ENCODE results near the gene KRTAP5-11.
"Not testable (repeated sequence)": the region's sequence is repeated elsewhere in the genome, so short reads cannot be mapped to it uniquely, and the experiment has no call there.

KRTAP5-11 gene

DNA sequence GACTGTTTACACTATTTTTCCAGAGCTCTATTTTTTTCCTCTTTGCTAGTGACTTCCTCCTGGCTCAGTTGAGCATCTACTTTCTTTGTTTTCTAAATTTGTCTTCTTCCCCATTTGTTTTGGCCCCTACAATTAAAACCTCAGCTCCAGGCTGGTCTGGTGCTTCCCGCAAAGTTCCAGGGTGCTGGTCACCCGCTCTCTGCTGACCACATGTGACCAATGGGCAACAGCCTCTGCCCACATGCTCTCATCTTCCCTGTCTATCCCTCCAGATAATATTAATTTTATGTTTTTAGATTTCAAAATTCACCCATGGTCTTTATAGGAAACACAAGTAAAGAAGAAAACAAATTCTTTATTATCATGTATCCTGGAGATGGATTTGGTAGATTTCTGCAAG lies 294 bp upstream of the KRTAP5-11 start:
- in situ Hi-C loops (cut with MboI; ENCODE audit: low sequenced_read_pairs) = not testable (repeated sequence)

DNA sequence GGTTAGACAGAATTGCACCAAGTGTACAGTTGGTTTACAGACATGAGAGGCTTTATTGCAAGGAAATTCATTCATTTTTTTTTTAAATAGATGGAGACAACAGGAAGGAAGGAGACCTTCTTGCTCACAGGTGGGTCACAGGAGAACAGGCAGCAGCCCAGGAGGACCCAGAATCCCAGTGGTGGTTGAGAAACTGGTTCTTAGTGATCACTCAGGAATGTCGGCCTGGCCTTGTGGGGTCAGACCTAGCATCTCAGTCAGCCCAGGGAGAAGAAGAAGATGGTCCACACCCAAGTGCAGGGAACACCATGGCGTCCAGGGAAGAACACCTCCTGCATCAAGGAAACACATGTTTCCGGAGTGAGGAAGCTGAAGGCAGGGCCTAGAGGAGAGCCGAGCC lies 849 bp downstream of the KRTAP5-11 start:
- in situ Hi-C loops (cut with MboI; ENCODE audit: low sequenced_read_pairs) = no loop called here

DNA sequence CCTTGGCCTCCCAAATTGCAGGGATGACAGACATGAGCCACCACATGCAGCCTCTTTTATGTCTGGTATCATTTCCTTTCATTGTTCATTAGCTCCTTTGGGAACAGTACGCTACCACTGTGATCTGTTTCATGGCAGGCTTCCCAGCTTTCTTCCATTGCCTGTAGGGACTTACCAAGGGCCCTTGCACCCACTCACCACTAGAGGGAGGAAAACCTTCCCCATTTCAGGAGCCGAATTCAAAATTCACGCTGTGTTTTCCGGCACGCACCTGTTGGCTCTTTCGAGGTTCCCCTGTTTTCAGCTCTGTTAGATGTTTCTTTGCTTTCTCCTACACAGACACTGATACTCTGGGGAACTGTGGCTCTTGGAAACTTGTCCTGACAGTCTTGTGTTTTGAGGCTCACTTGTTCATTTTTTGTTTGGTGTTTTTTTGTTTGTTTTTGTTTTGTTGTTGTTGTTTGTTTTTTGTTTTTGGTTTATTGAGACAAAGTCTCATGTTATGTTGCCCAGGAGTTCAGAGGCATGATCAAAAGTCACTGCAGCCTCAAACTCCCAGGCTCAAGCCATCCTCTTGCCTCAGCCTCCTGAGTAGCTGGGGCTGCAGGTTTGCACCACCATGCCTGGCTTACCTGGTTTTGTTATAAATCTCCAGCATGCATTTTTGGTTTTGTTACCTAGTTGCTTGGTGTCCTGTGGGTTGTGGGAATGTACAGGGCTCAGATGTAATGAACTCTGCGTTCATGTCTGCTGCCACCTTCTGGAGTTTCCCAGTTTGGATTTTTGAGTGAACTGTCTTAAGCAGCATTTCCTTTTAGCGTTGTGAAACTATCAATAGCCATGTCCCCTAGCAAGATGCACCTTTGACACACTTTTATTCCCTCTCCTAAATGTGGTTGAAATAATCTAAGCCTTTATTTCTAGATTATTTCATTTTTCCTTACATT lies 2.3 kb downstream of the KRTAP5-11 start:
- in situ Hi-C loops (cut with MboI; ENCODE audit: low sequenced_read_pairs) = no loop called here

DNA sequence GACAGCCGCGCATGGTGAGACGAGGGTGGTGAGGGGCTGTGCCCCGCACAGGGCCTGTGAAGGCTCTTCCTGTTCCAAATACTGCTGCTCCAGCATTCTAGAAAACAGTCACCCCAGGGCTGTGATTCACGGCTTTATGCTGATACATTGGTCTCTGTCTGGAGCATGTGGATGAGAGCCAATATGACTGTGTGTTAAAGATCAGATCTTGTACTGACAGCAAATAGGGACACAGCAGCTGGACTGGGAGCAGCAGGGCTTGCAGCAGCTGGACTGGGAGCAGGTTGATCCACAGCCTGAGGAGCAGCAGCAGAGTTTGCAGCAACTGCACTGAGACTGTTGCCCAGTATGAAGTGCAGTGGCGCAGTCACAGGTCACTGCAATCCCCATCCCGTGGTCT lies 3.2 kb downstream of the KRTAP5-11 start:
- in situ Hi-C loops (cut with MboI; ENCODE audit: low sequenced_read_pairs) = not testable (repeated sequence)

DNA sequence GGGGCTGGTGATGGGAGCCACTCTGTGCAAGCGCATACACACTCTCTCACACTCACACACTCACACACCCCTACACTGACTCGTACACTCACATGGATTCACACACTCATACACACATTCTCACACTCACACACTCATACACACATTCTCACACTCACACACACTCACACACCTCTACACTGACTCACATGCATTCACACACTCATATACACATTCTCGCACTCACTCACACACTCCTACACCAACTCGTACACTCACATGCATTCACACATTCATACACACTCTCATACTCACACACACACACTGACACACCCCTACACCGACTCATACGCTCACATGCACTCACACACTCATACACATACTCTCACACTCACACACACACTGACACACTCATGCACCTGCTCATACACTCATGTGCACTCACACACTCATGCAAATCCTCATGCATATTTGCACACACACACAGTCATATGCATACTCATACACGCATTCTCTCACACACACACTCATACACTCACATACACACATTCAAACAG lies 5.1 kb downstream of the KRTAP5-11 start:
- in situ Hi-C loops (cut with MboI; ENCODE audit: low sequenced_read_pairs) = no loop called here

DNA sequence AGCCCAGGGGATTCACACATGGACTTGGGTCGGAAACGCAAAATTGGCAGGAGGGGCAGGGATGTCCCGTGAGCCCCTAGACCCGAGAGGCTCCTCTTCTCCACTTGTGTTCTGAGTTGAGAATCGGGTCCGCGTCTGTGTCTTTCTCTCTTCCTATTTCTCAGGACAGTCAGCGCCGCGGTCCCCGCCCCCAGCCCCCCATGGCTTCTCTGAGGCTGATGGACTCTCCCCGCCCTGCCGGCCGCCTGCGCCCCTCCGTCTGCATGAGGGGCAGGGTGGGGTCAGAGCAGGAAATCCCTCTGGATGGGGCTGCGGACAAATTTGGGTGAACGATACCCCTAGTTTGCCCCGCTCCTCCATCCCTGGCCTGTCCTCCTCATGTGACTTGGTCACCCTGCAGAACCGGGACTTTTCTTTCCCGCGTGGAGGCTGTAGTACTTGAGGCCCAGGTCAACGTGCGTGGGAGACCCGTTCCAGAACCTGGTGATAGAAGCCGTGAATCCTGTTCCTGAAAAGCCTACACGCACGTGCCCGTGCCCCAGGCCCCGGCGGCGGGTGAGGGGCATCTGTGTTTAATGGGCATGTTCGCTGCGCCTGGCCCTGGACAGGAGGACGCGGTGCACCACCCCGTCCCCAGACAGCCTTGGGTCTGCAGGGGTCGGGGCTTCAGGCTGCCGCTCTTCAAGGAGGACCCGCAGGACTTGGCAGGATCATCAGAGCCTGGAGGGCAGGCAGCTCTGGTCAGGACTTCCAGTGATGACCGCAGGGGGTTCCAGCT lies 5.8 kb downstream of the KRTAP5-11 start:
- in situ Hi-C loops (cut with MboI; ENCODE audit: low sequenced_read_pairs) = not testable (repeated sequence)

DNA sequence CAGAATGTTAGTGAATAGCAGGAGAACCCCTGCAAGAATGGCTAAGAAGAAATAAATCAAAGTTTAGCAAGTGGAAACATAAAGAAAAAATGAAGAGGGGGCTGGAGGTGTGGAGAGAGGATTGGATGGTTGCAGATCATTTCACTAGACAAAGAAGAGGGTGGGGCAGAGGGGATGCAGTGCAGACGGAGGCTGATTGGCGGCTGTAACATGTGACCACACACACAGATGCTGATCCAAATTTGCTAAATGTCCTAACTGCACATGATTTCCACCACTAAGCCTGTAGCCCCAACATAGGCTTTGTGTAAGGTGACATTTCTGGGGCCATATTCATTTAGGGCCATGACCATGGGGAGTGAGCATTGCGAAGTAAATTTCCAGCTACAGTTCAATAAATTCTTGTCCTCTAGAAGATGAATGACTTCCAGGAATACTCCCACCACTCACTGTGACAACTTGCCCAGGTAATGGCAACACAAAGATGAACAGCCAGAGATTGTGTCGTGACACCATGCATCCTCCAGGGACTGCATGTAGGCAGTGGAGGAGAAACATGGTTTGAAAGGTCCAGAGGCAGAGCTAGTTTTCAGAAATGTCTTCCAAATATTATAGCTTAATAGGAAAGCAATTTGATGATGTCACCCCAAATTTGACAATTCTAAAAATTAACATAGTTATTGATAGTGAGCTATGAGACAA lies 6.8 kb downstream of the KRTAP5-11 start:
- in situ Hi-C loops (cut with MboI; ENCODE audit: low sequenced_read_pairs) = no loop called here

DNA sequence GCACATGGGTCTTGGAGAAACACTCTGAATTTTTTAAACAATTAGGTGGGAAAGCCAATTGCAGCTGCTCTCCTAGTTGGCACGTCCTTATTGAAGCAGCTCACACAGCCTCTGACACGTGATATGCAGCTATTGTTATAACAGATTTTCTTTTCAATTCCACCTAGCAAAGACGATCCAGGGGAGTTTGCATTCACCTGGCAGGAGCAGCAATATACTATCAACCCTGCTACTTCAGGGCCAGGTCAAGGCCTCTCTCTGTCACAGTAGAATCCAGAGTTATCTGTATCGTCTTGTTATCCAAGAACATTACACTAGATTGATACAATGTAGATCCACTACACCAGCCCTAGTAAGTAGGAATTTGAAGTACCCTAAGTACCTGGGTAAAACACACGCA lies 8.3 kb downstream of the KRTAP5-11 start:
- in situ Hi-C loops (cut with MboI; ENCODE audit: low sequenced_read_pairs) = no loop called here

DNA sequence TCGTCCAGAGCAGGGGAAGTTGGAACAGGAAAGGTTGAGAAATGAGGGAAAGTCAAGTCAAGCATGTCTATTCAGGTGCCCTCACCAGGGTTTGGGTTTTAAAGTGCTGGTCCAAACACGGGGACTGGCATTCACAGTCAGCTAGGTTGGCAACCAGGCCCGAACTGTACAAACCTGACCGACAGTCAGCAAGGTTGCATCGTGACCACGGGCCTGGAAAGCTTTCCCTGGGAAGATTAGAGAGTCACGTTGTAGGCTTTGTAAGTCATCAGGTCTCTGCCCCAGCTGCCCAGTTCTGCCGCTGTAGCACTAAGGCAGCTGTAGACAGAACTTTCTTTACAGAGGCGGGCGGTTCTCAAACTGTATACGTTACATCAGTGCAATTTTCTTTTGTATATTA lies 9.9 kb downstream of the KRTAP5-11 start:
- in situ Hi-C loops (cut with MboI; ENCODE audit: low sequenced_read_pairs) = no loop called here

DNA sequence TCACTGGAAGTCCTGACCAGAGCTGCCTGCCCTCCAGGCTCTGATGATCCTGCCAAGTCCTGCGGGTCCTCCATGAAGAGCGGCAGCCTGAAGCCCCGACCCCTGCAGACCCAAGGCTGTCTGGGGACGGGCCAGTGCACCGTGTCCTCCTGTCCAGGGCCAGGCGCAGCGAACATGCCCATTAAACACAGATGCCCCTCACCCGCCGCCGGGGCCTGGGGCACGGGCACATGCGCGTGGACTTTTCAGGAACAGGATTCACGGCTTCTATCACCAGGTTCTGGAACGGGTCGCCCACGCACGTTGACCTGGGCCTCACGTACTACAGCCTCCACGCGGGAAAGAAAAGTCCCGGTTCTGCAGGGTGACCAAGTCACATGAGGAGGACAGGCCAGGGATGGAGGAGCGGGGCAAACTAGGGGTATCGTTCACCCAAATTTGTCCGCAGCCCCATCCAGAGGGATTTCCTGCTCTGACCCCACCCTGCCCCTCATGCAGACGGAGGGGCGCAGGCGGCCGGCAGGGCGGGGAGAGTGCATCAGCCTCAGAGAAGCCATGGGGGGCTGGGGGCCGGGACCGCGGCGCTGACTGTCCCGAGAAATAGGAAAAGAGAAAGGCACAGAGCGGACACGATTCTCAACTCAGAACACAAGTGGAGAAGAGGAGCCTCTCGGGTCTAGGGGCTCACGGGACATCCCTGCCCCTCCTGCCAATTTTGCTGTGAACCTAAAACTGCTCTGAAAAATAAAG lies 11.4 kb downstream of the KRTAP5-11 start:
- in situ Hi-C loops (cut with MboI; ENCODE audit: low sequenced_read_pairs) = not testable (repeated sequence)

DNA sequence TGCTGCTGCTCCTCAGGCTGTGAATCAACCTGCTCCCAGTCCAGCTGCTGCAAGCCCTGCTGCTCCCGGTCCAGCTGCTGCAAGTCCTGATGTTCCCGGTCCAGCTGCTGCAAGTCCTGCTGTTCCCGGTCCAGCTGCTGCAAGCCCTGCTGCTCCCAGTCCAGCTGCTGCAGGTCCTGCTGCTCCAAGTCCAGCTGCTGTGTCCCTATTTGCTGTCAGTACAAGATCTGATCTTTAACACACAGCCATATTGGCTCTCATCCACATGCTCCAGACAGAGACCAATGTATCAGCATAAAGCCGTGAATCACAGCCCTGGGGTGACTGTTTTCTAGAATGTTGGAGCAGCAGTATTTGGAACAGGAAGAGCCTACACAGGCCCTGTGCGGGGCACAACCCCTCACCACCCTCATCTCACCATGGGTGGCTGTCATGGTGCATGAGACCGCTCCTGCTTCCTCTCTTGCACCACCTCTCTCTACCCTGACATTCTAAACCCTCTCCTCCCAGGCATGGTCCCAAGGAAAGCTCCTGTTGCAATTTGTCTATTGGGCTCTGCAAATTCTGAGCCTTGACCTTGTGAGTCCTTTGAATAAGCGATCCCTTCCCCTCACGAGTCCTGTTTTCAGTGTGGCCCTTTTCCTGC lies 13.8 kb downstream of the KRTAP5-11 start:
- in situ Hi-C loops (cut with MboI; ENCODE audit: low sequenced_read_pairs) = no loop called here

DNA sequence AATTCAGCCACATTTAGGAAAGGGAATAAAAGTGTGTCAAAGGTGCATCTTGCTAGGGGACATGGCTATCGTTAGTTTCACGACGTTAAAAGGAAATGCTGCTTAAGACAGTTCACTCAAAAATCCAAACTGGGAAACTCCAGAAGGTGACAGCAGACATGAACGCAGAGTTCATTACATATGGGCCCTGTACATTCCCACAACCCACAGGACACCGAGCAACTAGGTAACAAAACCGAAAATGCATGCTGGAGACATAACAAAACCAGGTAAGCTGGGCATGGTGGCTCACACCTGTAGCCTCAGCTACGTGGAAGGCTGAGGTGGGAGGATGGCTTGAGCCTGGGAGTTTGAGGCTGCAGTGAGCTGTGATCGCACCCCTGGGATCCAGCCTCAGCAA lies 15.0 kb downstream of the KRTAP5-11 start:
- in situ Hi-C loops (cut with MboI; ENCODE audit: low sequenced_read_pairs) = not testable (repeated sequence)

DNA sequence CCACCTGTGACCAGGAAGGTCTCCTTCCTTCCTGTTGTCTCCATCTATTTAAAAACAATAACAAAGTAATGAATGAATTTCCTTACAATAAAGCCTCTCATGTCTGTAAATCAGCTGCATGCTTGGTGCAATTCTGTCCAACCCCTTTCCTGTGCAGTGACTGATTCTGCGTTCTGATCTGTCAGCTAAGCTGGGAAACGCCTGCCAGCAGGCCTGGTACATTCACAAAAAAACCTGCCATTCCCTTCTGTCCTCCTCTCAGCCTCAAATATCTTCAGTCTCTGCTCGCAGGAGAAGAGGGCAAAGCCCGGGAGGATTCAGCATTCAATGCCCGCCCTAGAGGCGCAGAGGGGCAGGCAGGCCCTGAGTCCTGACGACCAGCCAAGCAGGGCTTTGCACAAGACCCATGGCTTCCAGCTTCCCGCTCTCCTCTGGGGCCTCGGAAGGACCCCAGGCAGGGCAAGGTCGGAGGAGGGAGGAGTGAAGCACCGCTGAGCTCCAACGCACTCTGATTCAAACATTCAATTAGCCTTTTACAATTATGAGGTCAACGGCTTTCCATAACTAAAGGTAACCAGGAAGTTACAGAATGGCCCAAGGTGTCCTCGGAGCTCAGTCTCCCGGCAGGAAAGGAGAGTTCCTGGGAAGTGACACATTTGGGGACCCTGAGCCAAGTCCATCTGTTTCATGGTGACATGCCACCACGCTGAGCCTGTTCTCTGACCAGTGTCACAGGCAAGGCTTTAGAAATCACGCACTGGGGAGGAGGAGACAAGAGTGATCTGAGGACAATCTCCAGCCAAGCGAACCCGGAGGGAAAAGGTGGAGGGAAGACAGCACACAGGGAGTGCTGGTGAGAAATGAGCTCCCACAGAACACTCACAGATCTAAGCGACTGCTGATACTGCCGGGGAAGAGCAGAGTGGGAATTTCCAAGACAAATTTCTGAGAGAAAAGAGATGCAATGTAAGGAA lies 15.8 kb downstream of the KRTAP5-11 start:
- in situ Hi-C loops (cut with MboI; ENCODE audit: low sequenced_read_pairs) = not testable (repeated sequence)

DNA sequence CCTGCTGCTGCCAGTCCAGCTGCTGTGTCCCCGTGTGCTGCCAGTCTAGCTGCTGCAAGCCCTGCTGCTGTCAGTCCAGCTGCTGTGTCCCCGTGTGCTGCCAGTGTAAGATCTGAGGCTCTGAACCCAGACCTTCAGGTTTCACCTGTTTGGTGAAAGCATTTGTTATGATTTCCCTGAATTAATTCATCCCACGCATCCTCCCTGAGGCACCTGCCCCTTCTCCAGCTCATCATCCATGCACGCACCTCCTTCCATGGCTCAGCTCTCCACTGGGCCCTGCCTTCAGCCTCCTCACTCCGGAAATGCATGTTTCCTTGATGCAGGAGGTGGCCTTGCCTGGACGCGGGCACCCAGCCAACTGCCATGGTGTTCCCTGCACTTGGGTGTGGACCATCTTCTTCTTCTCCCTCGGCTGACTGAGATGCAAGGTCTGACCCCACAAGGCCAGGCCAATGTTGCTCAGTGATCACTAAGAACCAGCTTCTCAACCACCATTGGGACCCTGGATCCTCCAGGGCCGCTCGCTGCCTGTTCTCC lies 16.5 kb downstream of the KRTAP5-11 start:
- in situ Hi-C loops (cut with MboI; ENCODE audit: low sequenced_read_pairs) = no loop called here

DNA sequence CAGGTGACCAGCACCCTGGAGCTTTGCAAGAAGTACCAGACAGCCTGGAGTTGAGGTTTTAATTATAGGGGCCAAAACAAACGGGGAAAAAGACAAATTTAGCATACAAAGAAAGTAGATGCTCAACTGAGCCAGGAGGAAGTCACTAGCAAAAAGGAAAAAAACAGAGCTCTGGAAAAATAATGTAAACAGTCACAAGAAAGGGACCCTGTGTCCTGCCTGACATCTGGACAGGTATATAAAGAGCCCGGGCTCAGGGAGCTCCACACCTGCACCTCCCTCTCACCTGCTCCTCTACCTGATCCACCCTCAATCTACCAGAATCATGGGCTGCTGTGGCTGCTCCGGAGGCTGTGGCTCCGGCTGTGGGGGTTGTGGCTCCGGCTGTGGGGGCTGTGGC lies 17.4 kb downstream of the KRTAP5-11 start, which contains the start of gene KRTAP5-10:
Gene KRTAP5-10, plus strand, starts transcription at position 301 of the 400 bp plus-strand sequence. Its CDS starts 25 bp downstream, at position 326.
- in situ Hi-C loops (cut with MboI; ENCODE audit: low sequenced_read_pairs) = no loop called here

DNA sequence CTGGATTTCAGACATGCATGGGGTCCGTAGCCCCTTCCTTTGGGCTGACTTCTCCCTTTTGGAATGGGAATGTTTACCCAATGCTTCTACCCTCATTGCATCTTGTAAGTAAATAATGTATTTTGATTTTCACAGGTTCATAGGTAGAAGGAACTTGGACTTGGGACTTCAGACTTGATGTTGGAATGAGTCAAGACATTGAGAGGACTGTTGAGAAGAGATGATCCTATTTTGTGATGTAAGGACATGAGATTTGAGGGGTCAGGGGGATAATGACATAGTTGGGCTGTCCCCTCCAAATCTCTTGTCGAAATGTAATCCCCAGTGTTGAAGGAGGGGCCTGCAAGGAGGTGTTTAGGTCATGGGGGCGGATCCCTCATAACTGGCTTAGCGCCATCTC lies 18.2 kb downstream of the KRTAP5-11 start:
- in situ Hi-C loops (cut with MboI; ENCODE audit: low sequenced_read_pairs) = no loop called here

DNA sequence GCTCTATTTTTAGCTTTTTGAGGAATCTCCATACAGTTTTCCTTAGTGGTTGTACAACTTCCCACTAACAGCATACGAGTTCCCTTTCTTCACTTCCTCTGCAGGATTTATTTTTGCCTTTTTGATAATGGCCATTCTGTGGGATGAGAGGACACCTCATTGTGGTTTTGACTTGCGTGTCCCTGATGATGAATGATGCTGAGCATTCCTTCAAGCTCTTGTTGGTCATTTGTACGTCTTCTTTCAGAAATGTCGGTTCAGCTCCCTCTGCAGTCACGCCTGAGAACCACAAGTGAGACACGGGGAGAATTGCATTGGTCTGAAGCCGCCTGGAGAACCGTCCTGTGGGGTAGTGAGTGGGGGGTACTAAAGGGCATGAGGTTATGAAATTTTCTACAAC lies 19.3 kb downstream of the KRTAP5-11 start:
- in situ Hi-C loops (cut with MboI; ENCODE audit: low sequenced_read_pairs) = no loop called here

DNA sequence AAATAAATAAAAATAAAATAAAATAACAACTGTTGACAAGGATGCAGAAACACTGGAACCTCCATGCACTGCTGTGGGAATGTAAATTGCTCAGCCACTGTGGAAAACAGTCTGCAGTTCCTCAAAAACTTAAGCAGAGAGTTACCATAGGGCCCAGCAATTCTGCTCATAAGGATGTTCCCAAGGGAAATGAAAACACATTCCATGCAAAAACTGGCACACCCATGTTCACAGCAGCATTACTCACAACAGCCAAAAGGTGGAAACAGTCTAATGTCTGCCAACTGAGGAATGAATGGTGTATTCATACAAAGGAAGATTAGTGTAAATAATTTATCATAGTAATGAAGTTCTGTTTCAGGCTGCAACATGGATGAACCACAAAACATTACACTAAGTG lies 20.6 kb downstream of the KRTAP5-11 start:
- in situ Hi-C loops (cut with MboI; ENCODE audit: low sequenced_read_pairs) = no loop called here

Data from HL-60/S4 treated with retinoic acid at 250 ng/mL for 4 days and 3 days (cell line).